Activated CD4-positive, CD25-positive, alpha-beta regulatory T cell (primary cell): ENCODE results near the gene MOB3C.

ENCODE experiments used
- DNase-seq, 4 experiments: peaks; one replicate each; lab custom pipeline; 2025; lab: John Stamatoyannopoulos, UW

Gene MOB3C

GRCh38 chr1:46605232-46605631, 11.4 kb downstream of the MOB3C start:
- no peak for DNase-seq

GRCh38 chr1:46603858-46604549, 12.6 kb downstream of the MOB3C start, which contains the start of gene MKNK1:
Gene MKNK1 (minus strand): TSS chr1:46604268. CDS start chr1:46583327, 20,941 bp downstream.
- peak; percentile 93 to 96 (median 95) for DNase-seq

- DNase-seq, result no peak
Measured at GRCh38 chr1:46603481-46603857, 13.1 kb downstream of the MOB3C start.

DNA sequence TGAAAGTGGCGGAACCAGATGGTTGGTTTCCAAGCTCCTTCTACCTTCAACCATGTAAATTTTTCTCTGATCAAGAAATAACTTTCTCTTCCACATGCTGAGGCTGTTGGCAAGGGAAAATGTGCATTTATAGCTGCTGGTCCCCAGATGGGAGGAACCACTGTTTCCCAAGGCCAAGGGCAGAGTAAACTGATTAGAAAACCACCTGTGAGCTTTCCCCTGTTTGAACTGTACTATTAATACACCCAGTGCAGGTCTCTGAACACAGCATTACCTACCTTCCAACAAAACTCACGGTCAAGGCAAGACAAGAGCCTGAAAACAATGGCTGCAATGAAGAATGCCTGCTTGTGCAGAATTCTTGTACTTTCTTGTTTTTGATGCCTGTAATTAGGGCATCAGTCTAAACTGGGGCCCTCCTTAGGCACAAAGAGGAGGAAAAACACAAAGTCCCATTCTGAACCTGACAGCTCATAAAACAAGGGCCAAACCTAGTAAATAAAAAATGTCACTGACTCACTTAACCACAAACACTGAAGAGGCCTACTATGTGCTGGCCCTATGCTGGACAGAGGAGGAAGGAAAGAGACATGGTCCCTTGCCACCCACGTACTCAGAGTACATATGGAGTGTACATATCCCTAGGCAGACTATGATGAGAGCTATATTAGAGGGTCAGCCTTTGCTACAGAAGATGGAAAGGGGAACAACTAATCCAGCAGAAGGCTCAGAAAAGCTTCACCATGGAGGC, 15.2 kb downstream of the MOB3C start:
- DNase-seq, result no peak

- no peak for DNase-seq
Measured at GRCh38 chr1:46599059-46599970, 17.3 kb downstream of the MOB3C start.

GRCh38 chr1:46596846-46597245, 19.8 kb downstream of the MOB3C start:
- no peak for DNase-seq

- no peak for DNase-seq
Measured at GRCh38 chr1:46596036-46596435, 20.6 kb downstream of the MOB3C start.

- DNase-seq, result no peak
Measured at GRCh38 chr1:46595127-46595526, 21.5 kb downstream of the MOB3C start.

GRCh38 chr1:46594063-46594462, 22.5 kb downstream of the MOB3C start:
- DNase-seq, result no peak

DNA sequence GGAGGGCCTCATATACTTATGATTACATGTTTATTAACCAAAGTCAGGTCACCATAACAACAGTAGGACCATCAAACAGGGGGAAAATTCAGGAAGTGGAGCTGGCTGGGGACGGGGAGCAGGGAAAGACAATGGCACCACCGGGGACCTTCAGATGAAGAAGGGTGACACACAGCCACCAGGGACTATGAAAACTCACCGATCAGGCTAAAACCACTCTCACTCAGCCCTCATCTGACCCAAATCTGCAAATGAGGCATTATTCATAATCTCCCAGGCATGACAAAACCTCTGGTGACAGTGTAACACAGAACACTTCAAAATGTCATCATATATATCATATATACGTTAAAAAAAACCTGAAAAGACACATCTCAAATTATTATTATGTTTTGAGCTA, 23.8 kb downstream of the MOB3C start:
- no peak for DNase-seq

DNA sequence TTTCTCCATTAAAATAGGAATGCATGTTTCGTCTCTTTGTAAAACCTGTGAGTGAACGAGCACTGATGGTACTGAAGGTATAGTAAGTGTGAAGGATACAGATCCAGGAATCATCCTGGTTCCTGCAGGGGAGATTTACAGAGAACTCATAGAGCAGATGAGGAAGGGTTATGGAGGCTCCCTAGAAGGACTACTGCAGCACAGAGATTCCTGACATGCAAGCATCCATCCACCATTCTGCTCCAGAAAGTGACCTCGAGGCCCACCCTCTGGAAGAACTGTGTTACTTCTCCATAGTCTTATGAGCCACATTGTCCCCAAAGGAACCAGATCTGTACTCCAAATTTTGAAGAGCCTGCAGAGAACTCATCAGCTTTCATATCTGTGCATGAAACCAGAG, 27.1 kb downstream of the MOB3C start:
- DNase-seq, result no peak

- no peak for DNase-seq
Measured at GRCh38 chr1:46587069-46587468, 29.5 kb downstream of the MOB3C start.

DNA sequence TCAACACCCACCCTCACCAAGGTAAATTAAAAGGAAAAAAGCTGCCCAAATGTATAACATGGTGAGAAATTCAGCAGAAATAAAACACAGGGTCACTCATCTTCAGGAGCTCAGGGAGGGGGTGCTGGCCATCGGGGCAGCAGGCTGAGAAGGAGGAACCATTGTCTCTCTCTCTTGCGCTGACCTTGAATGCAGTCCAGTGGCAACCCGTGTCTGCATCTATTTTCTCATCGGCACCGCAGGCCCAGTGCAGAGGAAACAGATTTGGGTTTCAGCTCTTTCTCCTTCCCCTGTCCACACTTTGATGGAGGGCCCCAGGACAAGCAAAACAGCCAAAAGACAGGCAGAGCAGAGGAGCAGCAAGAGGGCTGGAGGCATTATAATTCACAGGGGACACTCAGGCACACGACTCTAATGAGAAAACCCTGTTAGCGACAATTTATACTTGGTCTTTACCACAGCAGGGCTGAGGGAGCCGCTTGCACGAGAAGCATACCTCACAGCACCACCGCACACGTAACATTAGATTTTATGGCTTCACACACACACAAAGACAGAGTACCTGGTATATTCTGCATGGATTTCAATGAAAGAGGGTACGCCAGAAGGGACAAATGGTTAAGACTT, 31.2 kb downstream of the MOB3C start:
- DNase-seq, result no peak

GRCh38 chr1:46583494-46583893, 33.1 kb downstream of the MOB3C start:
- no peak for DNase-seq

- no peak for DNase-seq
Measured at GRCh38 chr1:46582972-46583371, 33.6 kb downstream of the MOB3C start.

DNA sequence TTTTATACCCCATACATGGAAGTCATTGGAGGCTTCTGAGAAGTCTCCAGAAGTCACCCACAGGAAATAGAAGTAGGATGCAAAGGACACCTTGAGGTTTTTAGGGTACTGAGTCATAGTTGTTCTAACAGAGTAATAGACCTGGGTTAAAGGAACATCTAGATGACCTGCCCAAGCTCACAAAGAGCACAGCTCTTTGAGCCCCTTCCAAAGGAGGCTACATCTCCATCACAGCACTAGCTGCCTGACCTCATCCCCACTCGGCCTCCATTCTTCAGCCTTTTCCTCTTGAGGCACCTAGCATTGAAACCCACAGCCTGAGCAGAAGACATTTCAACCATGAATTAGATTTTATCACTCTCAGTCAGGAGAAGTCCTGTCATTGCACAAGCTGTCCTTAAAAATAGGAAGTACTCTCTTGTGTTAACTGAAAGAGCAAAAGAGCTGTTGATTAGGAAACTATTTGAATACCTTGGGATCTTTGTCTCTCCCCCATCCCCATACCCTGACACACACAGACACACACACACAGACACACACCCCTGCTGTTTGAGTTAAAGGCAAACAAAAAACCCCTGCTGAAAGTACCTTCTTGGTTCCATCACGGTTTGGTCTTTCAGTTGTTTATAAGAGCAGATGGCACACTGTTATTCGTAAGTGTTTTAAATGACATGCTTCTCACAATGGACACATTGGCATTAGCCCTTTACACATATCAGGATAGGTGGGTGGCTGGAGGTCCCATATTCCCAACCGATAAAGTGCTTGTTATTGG, 34.7 kb downstream of the MOB3C start:
- DNase-seq, result no peak

- DNase-seq, result no peak
Measured at GRCh38 chr1:46580140-46580903, 36.3 kb downstream of the MOB3C start.

GRCh38 chr1:46577671-46578070, 38.9 kb downstream of the MOB3C start:
- DNase-seq, result no peak

GRCh38 chr1:46576596-46576995, 40.0 kb downstream of the MOB3C start:
- no peak for DNase-seq

DNA sequence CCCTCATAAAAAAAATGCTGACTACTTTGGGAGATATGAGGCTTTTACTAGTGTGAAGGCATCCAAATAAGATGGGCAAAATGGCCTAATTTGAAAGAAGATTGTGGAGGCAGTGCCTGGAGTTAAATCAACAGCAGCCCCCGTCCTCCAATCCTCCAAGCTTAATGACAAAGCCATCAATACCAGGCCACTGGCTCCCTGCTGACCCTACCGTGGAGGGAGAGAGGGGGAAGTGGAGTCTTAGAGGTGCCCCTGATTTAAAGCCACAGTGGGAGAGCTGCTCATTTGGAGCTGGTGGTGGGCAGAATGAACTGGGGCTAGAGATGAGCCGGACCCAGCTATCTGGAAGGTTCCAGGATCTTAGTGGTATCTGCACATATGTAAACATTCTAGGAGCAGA, 40.8 kb downstream of the MOB3C start:
- DNase-seq, result no peak

DNA sequence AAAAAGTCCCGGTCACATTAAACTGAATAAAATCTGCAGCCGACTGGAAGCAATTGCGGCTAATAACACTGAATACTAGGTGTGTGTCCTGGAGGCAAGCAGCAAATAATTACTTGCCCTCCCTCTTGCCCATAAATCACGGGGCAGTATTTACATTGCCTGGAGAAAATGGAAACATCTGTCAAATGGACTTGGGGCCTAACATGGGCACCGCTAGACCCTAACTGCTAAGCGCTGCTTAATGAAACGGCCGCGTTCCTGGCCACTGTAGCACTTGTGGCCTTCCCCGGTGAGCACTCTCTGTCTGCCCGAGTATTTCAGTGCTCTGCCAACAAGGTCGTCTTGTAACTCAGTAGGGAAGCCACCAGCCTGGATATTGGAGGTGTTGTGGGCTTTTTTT, 41.3 kb downstream of the MOB3C start:
- DNase-seq, result no peak
